ENCODE results near the gene CORO7.

The CORO7 gene

DNA sequence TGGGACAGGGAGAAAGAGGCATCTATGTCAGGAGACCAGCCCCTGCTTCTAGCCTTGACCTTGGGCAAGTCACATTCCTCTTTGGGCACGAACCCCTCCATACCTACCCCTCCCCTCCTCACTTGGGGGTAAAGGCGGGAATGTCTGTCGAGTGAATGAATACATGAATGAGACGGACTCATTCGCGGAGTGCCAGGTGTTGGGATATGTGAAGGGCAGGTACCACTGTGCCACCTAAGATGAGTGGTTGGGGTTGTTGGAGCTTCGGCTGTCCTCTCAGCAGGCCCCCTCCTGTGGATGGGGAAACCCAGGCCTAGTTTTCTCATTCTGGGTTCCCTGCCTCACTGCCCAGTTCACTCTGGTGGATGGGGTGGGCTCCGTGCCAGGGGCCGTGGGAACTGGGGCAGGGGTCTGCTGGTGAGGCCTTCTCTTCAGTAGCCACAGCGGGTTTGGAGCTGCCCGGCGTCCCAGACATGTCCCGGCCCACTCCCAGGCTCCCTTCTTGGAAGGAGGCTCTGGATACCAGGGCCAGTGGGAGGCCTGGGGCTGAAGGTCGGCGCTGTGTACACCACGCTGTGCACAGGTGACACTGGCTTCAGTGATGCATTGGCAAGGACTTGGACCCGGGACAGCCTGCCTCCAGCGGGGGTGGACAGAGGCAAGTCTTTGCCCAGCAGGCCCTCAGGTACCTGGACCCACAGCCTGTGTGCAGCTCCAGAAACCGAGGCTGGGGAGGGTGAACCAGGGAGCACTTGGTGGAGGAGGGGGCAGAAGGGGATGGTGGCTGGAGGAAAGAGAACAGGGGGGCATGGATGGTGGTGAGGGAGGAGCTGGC lies 94.9 kb downstream of the CORO7 start:
- DNase-seq (no peak), ATAC-seq (no peak)

DNA sequence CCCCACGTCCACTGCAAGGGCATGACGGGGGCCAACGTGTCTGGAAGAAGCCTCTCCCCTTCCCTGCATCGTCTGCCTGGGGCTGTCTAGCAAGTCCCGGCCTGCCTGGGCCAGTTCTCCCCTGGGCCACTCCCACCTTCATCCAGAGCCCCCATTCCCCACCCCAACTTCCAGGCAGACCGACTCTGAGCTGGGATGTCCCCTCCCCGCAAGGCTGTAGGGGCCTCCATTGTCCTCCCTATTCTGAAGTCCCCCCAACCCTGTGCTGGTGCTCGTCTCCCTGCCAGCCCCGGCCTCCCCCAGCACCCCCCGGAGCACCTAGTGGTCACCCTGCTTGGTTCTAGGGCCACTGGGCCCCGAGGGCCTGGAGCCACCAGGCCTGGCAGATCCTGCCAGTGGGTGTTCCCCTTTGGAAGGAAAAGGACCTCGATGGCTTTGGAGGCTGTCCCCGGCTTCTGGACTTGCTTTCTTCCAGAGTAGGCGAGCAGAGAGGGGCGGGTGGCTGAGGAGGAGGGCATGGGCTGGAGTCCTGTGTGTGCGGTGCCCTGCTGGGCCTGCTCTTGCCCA lies 95.7 kb downstream of the CORO7 start:
- DNase-seq (no peak), ATAC-seq (no peak)

DNA sequence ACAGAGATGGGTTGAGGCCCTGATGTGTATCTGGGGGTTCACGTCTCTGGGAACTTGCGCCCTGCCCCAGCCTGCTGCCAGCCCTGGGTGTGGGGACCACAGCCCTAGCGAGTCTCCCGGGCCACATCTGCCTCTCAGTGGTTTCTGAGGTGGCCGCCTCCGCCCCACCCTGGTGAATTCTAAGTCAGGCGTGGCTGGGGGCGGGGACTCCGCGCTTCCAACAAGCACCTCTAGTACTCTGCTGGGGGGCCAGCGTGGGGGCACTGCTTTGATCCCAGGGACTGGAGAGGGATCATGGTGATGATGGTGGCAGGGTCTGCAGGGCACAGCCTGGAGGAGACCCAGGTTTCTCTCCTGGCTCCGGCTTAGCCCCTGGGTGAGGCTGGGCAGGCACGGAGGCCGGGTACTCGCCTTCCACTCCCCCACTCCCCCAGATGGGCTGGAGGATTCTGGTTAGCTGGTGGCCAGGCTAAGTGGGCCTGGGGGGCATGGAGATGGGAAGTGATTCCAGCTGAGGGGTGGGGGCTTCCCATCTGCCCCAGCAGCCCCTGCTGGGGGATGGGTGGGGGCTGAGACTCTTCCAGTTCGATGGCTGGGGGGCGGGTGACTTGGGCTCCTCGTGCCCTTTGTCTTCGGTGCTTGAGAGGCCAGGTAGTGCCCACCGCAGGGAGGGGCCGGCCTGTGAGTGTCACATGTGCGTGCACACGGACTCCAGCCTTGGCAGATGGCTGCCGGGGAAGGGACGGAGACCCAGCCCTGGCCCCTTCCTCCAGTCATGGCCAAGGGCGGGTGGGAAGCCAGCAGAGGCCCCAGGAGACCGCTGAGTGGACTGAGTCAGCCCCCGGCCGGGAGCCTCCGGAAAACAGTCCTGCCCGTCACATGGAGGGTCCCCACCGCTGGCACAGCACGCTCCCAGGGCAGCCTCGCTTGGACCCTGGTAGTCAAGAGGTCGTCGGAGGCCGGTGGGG lies 96.7 kb downstream of the CORO7 start:
- peak; percentile 70 for ATAC-seq
- DNase-seq, result peak; percentile 77

DNA sequence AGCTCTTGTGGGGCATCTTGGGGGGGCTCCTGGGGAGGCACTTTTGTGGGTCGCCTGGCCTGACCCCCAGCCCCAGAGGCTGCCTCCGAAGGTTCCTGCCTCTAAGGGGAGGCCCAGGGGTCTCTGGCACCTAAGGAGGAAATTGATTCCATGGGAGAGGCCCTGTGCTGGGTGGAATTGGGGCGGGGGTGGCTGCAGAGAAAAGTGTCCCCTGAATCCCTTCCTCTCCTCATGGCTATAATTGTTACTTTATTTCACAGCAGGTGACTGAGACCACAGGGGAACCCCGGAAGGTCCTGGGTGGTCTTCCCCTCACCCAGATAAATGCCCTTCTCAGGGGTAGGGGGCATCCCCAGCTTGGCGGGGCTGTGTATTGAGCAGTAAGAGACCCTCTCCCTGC lies 97.4 kb downstream of the CORO7 start:
- no peak for ATAC-seq
- no peak for DNase-seq

GRCh38 chr16:4318451-4318910 lies 97.9 kb downstream of the CORO7 start:
- DNase-seq (no peak), ATAC-seq (no peak)

GRCh38 chr16:4317532-4318450 lies 98.6 kb downstream of the CORO7 start:
- ATAC-seq (no peak), DNase-seq (no peak)

DNA sequence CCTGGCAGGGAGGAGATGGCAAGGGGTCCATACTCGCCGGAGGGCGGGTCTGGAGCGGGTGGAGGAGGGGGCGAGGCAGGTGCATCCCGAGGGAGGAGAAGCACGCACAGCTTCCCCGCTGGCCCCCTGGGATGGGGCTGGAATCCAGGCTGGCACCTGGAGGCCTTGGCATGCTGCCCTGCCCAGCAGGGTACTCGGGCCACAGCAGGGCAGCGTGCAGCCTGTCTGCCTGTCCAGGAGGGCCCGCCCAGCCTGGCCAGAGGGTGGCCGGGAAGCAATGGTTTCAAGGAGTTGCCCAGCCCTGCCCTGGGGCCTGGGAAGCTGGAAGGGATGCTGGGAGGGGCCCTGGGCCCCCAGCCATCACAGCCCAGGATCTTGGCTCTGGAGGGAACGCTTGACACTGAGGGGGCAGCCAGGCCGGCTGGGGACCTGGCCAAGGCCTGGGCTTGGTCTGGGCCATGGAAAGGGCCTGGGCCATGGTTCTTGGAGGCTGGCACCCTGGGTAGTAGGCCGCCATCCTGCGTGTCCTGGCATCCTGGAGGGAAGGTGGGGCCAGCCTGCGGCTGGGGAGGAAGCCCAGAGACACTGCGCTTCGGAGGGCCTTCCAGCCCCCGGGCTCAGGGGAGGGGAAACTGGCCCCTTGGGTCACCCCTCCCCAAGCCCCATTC lies 99.4 kb downstream of the CORO7 start:
- ATAC-seq (no peak), DNase-seq (no peak)

- ATAC-seq (no peak), DNase-seq (no peak)
Observed at GRCh38 chr16:4316108-4316863, 100.1 kb downstream of the CORO7 start.

DNA sequence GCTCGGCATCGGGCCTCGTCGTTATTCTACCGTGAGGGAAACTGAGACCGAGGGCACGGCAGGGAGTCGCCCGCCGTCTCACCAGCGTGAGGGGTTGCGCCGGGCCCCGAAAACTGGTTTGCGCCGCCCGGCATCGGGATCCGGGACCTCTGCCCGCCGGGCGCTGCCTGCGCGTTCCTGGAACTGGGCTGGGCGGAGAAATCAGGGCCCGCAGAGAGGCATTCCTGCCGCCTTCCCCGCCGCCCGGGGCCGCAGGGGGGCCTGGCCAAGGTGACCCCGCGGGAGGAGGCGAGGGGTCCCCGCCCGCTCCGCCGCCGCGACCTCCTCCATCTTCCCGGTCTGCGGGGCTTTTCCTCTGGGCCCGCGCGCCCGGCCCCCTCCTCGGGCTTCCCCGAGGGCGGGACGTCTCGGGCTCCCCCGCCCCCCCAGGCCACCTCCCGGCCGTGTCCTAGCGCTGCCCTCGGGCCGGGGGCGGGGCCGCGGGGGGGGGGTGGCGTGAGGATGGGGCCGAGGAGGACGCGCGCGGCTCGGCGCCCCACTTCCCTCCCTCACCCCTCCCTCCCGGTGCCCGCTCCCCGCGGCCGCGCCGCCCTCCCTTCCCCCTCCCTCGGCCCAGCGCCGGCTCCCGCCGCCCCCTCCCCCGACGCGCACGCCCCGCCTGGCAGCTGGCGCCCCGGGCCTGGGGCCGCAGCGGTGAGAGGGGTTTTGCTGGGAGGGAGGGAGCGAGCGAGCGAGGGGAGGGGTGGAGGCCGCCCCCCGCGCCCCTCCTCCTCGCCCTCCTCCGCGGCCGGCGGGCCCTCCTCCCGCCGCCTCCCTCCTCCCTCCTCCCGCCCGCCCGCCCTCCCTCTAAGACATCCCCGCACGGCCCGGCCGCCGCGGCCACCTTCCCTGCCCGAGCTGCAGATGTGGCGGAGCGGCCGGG lies 100.9 kb downstream of the CORO7 start, which contains the start of gene GLIS2:
Gene GLIS2, plus strand, starts transcription at position 882 of the 922 bp plus-strand sequence. CDS start 16,214 bp downstream, outside the sequence.
- ATAC-seq (no peak), DNase-seq (no peak)

- no peak for DNase-seq
- ATAC-seq, result no peak
Observed at GRCh38 chr16:4314532-4315185, 101.7 kb downstream of the CORO7 start.

DNA sequence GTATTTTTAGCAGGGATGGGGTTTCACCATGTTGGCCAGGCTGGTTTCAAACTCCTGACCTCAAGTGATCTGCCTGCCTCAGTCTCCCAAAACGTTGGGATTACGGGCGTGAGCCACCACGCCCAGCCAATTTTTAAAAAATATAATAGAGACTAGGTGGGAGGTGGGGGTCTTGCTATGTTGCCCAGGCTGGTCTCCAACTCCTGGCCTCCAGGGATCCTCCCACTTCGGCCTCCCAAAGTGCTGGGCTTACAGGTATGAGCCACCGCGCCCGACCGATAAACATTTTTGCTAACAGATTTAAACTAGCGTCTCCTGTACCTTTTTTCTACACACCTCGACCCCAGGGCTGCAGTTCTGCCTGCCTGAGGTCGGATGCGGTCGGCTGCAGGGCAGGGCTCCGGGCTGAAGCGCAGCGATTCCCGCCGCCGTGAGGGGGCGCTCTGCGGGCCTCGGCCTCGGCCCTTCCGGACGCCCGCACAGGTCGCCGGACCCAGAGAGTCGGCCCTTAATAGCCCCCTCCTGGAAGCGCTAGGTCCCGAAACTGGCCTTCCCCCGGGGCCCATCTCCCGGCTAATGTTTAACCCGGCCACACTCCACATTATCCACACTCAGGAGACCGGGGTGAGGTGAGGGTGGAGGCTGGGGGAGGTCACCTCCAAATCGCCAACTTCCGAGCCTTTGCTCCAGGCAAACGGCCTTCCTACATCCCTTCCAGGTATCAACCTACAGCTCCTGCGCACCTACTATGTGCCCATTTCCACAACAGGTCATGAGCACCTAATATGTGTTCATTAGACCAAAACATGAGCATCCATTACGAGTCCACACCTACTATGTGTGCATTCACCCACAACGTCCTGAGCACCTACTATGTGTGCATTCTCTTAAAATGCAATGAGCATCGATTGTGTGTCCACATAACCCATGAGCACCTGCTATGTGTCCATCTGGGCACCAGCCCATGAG lies 102.5 kb downstream of the CORO7 start:
- peak; percentile 54 for DNase-seq
- ATAC-seq, result no peak

DNA sequence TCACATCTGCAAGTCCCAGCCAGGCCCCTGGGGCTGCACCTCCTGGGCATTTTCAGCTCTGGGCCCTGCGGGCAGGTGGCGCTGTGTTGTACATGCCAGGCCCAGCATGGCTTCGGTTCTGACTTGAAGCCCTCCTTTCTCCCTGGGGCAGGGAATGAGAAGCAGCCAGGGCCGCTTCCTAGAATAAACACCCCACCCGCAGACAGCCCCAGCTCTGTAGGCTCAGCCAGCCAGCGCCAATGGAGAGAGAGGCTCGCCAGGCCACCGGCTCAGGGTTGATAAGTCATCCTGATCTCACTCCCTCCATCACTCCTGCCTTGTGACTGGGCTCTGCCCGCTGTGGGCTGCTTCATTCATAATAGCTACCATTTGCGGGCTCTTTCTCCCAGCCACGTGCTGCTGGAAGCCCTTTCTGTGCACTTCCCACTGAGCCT lies 106.5 kb downstream of the CORO7 start:
- peak; percentile 67 for DNase-seq
- no peak for ATAC-seq

DNA sequence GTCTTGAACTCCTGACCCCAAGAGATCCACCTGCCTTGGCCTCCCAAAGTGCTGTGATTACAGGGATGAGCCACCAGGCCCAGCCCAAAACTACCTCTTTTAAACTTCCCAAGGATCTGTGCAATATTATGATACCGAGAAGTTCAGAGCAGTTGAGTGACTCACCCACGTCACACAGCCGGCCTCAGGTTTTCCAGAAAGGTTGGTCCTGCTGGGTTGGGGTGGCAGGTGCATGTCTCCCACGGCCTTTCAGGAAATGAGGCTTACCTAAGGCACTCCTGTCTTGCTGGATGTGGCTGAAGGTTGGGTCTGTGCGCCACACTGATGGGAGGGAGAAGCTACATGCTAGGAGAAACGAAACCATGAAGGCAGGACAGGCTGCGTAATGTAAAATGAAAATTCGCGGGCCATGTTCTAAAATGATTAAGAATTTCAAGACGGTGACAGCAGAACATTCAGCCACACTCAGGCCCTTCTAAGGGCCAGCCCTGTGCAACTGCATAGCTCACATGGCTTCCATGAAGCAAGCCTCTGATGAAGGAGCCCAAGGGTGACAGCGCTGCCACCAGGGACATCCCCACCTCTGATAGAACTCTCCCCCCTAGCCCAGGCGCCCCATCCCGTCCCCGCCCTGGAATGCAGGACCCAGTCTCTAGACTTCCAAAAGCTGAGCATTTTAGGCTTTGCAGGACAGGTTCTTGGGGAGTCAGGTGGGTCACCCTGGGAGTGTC lies 107.1 kb downstream of the CORO7 start:
- DNase-seq (no peak), ATAC-seq (no peak)

DNA sequence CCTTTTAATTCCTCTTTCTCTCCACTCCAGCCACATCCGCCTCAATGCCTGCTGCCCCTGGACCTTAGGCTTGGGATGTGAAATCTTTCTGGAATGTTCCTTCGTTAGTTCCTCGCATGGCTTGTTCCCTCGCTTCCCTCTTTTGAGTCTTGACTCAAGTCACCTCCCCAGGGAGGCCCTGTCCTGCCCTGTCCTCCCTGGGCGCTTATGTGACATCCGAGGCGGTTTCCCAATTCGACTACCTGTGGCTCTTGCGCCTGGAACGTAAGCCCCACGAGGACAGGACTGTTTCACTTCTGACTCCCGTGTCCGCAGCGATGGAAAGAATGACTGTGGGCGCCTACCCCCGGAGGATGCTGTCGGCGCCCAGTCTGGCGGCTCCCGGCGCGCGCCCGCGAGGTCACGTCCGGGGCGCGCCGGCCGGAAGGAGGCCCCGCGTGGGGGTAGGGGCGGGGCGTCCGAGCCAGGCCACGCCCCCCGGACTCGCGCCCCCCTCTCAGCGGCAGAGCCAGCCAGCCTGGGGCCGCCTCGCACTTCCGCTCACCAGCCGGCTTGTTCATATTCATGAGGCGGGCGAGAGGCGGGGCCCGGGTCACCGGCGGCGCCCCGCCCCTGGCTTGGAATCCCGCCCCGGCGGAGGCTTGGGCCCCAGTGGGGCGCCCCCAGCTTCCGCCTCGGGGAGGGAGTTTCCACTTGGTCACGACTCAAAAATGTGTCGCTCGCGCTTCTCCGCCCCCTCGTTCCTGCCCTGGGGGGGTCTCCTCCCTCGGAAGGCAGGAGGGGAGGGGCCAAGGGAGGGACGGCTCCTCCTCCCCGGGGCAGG lies 109.0 kb downstream of the CORO7 start:
- DNase-seq, result peak; percentile 96
- ATAC-seq, result peak; percentile 92

- peak; percentile 40 for DNase-seq
- no peak for ATAC-seq
Observed at GRCh38 chr16:4306470-4307214, 109.8 kb downstream of the CORO7 start.
